Coronary artery (tissue), 2 donors: ENCODE data around the gene SUSD2.

Source experiments
- DNase-seq: peaks from one replicate; pipeline ENCODE4 v3.0.0-alpha.2; 2017; ENCODE audit warnings: low spot score
- H3K27ac ChIP-seq, 2 donors: fragments of 200-600 bp; sonication (generic); one replicate each; pipeline ENCODE4 v1.5.1; 2016 to 2019
- H3K4me3 ChIP-seq: fragments of 200-600 bp; sonication (generic); 2 replicates; pipeline ENCODE4 v1.5.1; 2016; ENCODE audit warnings: mild to moderate bottlenecking, moderate library complexity
- CTCF ChIP-seq: fragments of 200-600 bp; sonication (generic); IDR thresholded peaks from one replicate; pipeline ENCODE4 v1.5.1; 2019; ENCODE audit warnings: antibody characterized with exemption

The SUSD2 gene

GRCh38 chr22:24159650-24160049 is 21.6 kb upstream of the SUSD2 start:
- no peak for DNase-seq
- no peak for TF ChIP-seq CTCF
- peak overlapping the region; percentile 20 for H3K4me3 ChIP-seq
- peak overlapping the region in 1 of 2 donors; percentile 93 for H3K27ac ChIP-seq

- H3K4me3 ChIP-seq = no peak overlapping the region
- no peak for TF ChIP-seq CTCF
- no peak for DNase-seq
- peak overlapping the region; percentile 44 to 93 for H3K27ac ChIP-seq
Observed at GRCh38 chr22:24160546-24160945, 20.7 kb upstream of the SUSD2 start.

- no peak overlapping the region for H3K4me3 ChIP-seq
- peak overlapping the region; percentile 44 to 93 for H3K27ac ChIP-seq
- DNase-seq = no peak
- TF ChIP-seq CTCF = no peak
Observed at GRCh38 chr22:24161485-24161884, 19.8 kb upstream of the SUSD2 start.

GRCh38 chr22:24161909-24162308 is 19.4 kb upstream of the SUSD2 start:
- no peak for DNase-seq
- TF ChIP-seq CTCF = no peak
- Histone ChIP-seq H3K4me3 (no peak overlapping the region), H3K27ac (peak overlapping the region; percentile 30 to 93)

- Histone ChIP-seq H3K27ac (peak overlapping the region; percentile 30 to 93), H3K4me3 (no peak overlapping the region)
- DNase-seq = no peak
- TF ChIP-seq CTCF = no peak
Observed at GRCh38 chr22:24162436-24162835, 18.9 kb upstream of the SUSD2 start.

- no peak for DNase-seq
- peak overlapping the region in 1 of 2 donors; percentile 47 for H3K27ac ChIP-seq
- no peak for TF ChIP-seq CTCF
- no peak overlapping the region for H3K4me3 ChIP-seq
Observed at GRCh38 chr22:24164243-24164642, 17.0 kb upstream of the SUSD2 start.

GRCh38 chr22:24164940-24165339 is 16.3 kb upstream of the SUSD2 start:
- no peak overlapping the region for H3K4me3 ChIP-seq
- H3K27ac ChIP-seq = peak overlapping the region in 1 of 2 donors; percentile 47
- DNase-seq = no peak
- no peak for TF ChIP-seq CTCF
